Hypothalamus (tissue), 51 donors: ENCODE data around the gene GADD45GIP1.

Experiments
- DNase-seq, 51 donors: peaks; one replicate each; lab custom pipeline; 2025; lab: John Stamatoyannopoulos, UW

GADD45GIP1 gene

DNA sequence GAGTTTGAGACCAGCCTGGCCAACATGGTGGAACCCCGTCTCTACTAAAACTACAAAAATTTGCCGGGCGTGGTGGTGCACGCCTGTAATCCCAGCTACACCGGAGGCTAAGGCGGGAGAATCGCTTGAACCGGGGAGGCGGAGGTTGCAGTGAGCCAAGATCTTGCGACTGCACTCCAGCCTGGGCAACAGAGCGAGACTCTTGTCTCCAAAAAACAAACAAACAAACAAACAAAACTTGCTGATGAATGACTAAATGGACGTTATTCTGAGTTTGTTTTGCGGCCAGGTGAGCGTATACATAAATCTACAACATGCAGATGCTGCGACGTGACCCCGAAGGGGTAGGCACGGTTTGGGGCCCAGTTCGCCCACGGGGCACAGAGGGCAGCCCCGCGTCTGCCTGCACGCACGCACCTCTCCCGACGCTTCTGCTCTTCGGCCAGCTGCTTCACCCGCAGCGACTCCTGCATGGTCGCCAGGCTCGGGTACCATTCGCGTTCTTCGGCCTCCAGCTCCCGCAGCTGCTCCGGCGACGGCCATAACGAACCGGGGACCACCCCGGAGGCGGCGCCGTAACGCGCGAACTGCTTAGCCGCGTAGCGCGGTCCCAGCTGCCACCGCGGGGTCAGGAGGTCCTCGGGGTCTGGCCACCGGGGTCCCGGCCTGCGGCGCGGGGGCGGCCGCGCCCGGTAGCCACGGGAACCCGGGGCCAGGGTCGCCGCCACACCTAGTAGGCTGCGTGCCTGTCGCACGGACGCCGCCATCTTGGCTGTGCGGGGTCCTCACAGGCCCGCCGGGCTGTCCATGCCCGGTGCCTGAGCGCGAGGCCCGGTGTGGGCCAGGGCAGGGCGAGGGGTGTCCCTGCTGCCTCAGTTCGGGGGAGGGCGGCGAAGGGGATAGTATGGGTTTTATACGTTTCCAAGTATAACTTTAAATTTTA, at the start of gene GADD45GIP1:
Gene GADD45GIP1, minus strand, starts transcription at position 778 of the 943 bp plus-strand sequence. Its CDS starts 11 bp downstream, at position 767.
- peak in 42 of 51 donors; percentile 22 to 74 (median 49) for DNase-seq

DNA sequence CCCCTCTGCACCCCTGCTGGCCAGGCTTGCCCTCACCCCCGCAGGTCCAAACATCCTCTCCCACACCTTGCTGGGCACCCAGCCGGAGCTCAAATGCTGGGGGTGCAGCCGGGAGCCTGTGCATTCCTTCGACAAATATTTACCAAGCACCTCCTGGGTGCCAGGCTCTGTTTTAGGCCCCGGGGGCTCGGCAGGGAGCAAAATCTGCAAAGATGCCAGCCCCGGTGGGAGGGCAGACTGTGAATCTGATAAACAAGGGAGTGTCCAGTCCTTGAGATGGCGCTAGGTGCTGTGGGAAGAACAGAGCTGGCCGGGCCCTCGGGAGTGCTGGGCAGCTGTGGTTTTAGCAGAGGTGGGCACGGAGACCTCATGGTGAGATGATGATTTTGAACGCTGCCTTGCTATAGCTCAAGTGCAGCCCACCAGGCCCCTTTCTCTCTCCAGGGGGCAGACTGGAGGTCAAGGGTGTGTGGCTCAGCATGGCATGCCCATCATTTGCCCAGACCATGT, 48.9 kb upstream of the GADD45GIP1 start:
- no peak for DNase-seq

DNA sequence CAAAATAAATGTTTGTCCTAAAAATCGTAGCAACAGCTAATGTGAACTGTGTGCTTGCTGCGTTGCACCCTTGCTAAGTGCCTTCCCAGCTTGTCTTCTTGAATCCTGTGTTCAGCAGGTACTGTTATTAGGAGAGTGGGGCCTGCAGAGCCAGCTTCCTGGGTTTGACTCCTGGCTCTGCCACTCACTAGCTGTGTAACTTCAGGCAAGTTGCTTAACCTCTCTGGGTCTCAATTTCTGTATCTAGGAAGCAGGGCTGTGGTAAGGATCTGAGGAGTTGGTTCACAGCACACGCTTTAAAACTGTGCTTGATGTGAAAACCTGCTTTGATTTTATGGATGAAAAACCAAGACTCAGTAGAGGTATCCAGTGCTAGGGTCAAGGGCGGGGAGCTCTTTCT, 48.2 kb upstream of the GADD45GIP1 start:
- DNase-seq, result no peak

DNA sequence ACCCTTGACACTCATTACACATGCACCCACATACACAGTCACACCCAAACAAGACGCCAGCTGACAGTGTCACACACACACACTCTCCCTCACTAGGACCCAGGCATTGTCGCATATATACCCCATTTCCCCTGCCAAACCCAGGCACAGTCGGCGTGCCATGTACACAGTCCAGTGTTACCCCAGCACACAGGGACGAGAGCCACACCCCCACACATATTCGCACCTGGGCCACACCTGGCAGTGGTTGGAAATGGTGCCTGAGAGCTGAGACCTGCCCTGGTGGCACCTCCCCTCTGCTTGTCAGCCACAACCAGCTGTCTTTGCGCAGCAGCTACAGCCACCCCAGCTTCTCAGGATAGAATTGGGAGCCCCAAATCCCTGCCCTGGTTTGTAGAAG, 47.2 kb upstream of the GADD45GIP1 start:
- DNase-seq, result no peak

DNA sequence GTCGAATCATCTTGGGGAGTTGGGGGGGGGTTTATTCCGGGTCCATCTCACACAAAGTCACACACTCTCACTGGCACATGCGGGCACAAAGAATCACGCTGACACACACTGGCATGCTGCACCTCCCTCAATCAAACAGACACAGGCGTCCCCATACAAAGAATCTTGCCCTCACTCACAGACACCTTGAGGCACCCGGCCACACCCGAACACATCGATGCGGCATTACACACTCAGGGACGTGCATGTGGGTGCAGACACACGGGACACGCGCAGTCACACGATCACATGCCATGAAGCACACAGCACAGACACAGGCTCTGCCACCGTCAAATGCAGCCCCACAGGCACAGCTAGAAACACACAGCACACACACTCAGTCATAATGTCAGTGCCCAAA, 46.1 kb upstream of the GADD45GIP1 start:
- DNase-seq, result peak in 4 of 51 donors; percentile 39 to 81 (median 52)

DNA sequence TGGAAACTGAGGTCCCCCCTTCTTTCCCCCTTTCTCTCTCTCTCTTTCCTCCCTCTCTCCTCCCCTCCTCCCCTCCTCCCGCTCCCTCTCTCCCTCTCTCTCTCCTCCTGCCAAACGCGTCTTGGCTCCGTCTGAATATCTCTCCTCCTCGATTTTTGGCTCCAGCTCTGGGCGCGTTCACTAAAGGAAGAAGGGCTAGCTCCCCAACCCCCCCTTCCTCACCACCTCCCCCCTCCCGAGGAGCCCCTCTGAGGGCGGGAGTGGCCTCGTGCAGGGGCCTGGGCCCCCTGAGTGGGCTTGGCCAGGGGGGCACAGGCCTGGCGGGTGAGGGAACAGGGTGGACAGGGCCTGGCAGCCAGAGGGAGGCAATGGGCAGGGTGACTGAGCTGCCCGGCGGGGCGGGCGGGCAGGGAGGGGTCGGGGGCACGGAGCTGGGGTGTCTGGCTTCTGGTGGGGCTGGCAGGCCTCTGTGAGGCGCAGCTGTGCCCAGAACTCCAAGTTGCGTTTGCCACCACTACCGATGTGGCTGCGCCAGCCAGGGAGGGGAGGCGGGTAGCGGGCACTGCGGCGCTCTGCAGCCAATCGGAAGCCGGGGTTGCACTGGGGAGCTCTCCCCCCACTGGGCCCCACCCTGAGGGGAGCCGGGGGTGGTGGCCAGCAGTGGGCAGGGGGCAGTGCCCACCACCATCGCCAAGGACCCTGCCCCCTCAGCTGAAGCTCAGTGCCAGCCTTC, 45.3 kb upstream of the GADD45GIP1 start:
- peak in 46 of 51 donors; percentile 62 to 98 (median 90) for DNase-seq

DNA sequence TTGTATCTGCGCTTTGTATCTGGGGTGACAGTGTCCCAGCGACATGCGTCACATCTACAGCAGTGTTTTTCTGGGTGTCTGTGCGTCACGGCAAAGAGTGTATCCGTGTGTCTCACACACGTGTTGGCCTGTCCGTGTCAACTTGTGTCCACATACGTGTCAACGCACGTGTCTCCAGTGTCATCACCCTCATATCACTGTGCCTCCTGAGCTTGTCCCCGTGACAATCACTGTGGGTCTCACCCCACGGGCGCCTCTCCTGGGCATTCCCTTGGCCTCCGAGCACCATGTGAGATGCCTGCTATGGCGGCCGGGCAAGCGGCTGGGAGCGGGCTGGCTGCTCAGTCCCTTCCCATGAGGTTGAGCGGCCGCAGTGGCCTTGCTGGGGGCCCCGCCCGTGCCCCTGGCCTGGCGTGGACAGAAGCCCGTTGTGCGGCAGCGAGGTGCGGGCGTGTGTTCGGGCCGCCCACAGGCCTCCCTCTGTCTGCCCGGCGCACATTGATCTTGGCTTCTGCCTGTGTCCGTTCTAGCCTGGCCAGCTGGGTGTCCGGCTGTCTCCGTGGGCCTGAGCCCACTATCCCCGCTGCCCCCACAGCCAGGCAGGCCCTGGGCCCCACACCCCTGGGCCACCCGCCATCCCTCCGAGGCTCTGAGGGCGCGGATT, 44.6 kb upstream of the GADD45GIP1 start:
- peak in 43 of 51 donors; percentile 31 to 95 (median 80) for DNase-seq

DNA sequence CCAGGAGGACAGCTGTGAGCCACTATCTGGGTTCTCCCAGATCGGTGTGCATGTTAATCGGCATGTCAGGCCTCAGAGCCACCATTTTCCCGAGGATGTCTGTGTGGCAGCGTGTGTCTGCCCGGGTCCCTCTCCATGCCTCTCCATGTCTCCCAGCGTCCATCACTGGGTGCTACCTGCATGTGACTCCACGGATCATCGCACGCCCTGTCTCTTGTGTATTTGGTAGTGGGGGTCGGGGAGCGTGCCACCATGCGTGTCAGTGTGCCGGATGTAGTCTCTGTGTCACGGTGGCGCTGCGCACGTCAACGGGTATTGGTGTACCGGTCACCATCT, 44.1 kb upstream of the GADD45GIP1 start:
- no peak for DNase-seq

DNA sequence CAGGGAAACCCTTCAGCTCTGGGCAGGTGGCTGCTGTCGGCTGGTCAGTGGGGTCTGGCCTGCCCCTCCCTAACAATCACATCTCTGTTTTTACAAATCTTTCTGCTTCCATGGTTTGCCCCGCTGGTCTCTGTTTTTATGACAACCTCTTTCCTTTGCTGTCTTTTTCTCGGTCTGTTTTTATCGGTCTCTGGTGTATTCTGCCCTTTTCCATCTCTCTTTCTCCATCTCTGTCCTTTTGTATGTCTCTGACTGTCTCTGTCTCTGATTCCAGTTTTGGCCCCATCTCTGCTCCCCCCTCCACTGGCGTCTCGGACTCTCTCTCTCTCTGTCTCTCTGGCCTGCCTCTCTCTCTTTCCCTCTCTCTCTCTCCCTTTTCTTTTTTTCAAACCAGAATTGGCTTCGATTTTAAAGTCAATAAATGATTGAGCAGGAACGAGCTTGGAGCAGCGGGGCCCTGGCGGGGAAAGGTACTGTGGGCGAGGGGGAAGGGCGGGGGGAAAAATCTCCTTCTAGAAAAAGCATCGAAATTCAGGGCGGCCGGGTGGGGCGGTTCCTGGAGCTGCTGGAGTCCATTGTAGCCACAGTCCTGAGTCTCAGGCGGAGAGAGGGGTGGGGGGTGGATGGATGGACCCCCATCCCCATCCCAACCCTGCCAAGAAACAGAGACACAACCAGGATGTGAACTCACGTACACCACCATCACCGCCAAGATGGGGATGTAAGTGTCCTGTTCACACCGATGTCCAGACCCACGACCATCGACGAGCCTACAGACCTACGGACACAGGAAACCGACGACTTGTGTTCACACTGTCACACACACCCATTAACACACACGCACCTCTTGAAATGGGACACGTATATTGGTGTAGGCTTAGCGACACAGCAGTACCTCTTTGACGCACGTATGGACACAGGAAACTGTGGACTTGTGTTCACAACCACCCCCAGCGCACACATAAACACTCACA, 41.2 kb upstream of the GADD45GIP1 start:
- DNase-seq, result no peak

DNA sequence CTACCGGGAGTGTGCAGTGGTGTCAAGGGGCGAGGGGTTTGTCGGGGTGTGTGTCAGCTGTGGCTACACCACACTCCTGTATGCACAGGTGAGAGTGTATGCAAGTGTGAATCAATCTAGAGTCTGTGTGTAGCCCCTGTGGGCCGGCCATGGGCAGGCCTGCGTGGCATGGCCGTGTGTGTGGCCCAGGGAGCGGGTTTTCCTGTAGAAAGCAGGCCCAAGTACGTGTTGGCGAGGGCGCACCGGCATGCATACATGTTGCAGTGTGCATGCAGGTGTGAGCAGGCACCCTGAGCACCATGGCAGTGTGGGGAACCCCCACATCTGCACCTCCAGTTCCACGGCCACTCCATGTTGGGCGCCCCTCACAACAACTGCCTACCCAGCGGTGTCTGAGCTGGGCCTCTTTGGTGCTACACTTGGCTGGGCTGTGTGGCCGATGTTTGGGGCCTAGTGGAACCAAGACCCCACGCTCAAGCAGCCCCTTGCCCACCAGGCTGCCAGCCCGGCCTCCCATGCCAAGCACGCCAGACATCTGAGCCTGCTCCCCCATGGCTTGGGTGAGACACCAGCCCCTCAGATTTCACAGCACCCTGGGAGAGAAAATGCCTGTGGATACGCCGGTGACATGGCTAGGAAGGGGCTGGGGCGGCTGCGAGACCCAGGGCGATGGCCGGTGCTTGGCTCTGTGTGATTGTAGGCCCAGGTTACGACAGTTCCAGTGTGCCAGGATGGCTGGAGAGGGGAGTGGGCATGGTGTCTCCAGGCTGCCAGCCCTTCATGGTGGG, 40.4 kb upstream of the GADD45GIP1 start:
- no peak for DNase-seq

DNA sequence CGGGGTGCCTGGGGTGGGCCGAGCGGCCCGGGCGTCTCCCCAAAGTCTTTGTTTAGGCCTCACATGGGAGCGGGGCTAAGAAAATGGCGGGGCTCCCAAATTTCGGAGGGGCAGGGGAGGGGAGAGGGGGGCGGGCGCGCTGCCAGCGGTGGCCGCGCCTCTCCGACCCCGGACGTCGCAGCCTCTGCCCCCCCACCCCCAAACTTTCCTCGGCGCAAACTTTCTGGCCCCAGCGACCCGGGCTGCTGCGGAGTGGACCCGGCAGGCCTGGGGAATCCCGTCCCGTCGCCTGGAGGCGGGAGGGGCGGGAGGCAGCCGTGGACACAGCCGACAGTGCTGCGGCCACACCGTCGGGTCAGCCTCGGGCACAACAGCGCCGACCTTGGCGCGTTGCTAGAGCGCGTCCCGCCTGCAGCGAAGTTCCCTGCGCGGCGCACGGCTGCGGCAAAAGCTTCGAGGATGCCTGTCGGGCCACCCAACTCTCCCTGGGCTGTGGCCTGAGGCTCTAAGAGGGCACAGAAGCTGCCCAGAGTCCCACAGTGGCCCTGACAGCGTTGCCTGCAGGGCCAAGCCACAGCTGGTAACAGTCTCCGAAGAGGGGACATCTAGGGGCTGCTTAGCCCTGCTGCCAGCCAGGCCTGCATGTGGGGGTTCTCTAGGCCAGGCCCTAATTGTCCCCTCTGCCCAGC, 39.5 kb upstream of the GADD45GIP1 start:
- DNase-seq, result peak in 21 of 51 donors; percentile 15 to 66 (median 36)

DNA sequence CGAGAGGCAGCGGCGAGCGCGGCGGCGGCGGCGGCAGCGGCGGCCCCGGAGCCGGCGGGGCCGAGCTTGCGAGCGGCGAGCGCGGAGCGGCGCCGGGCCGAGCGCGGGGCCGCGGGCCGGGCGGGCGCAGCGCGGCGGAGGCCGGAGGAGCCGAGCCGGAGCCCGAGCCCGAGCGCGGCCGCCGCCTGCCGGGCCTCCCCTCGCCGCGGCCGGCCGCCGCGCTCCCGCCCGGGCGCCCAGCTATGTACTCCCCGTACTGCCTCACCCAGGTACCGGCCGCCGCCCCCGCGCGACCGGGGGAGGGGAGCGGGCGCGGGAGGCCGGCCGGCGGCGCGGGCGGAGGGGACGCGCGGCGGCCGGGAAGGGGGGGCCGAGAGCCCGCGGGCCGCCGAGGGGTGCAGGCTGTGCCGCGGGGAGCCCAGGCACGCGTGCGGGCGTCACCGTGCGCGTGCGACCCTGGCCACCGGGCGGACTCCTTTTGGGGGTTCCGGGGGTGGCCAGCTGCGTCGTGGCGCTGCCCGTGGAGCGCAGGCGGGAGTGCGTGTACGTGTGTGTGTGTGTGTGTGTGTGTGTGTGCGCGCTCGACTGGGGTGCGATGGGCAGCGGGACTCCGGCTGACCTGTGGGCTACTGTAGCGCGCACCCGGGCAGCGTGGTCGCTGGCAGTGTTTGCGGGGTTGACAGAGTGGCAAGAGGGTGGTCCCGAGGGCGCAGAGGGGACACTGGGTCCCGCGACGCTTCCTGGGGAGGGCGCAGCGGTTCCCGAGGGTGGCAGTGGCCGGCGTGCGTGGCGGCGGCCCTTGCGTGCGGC, 38.8 kb upstream of the GADD45GIP1 start:
- DNase-seq, result peak in 15 of 51 donors; percentile 13 to 52 (median 40)

DNA sequence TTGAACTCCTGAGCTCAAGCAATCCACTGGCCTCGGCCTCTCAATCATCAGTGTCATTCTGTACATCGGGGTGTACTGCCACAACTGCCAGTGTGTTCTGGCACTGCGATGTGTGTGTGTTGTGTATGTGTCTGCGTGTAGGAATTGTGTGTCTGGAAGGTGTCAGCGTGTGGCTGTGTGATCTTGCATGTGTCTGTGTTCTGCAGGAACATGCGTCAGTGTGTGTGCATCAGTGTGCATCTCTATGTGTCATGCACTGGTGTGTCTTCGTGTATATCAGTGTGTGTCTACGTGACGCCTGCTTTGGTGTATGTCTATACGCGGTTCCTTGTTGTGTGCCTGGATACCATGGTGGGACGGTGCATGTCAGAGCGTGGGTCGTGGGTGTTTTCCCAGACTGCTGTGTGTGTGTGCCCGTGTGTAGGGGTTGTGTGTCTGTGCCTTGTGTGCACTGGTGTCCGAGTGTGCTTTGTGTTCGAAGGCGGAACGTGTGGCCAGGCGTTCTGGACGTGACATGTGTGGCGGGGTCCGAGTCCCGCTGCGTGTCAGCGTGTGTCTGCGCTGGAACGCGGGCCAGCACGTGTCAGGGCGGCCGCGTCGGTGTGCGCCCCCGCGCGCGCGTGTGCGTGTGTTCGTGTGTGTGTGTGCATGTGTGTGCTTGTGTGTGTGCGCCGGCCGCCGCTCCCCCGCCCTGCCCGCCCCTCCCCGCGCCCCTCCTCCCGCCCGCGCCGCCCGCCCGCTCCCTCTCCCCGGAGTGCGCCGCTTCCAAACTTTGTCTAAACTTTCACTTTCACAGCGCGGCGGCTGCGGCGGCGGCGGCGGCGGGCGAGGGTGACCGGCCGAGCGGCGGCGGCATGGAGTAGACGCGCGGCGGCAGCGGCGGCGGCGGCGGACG, 37.9 kb upstream of the GADD45GIP1 start, which contains the start of gene NFIX:
Gene NFIX, plus strand, starts transcription at position 775 of the 895 bp plus-strand sequence. CDS start 363 bp downstream, outside the sequence.
- peak in 26 of 51 donors; percentile 11 to 69 (median 47) for DNase-seq

DNA sequence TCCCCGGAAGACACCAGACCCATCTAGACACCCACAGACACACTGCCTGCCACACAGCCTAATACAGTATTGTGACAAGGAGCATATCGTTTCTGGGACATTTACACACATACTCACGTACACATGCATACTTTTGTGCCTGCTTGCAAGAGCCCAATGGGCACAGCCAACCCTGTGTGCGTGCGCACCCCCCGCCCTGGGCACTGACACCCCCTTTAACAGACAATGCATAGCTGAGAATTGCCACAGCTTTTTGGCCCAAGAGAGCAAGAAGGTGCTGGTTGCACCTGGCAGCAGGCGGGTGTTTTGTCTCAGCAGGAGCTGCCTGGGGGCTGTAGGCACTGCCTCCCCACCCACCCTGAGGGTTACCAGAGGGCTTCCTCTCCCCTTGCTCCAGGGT, 36.5 kb upstream of the GADD45GIP1 start:
- DNase-seq, result no peak

DNA sequence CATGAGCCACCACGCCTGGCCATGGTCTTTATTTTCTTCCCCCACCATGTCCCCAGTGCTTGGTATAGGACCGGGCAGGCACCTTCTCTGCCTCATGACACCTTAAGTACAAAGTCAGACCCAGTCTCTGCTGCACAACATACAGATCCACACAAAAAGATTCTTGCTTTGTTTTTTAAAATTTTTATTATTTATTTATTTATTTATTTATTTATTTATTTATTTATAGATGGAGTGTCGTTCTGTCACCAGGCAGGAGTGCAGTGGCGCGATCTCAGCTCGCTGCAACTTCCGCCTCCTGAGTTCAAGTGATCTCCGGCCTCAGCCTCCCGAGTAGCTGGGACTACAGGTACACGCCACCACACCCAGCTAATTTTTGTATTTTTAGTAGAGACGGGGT, 35.7 kb upstream of the GADD45GIP1 start:
- no peak for DNase-seq

DNA sequence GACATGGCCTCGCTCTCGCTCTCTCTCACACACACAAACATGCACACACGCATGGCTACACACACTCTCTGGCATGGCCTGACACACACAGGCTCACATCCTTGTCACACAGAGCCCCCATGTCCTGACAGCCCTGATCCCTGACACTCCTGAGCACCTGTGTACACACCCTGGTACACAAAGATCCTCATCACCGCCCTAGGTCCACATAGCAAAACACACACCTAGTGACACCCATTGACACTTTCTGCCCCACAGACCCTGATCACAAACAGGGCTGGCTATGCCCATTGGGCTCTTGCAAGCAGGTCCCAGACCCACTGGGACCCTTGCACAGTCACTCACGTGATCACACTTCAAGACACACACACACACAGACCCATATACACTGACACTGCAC, 34.3 kb upstream of the GADD45GIP1 start:
- no peak for DNase-seq
